Adrenal gland (tissue), 12 donors: ENCODE results near the gene NRP2. TPM values are rescaled to one million over a fixed set of nuclear protein-coding genes. Genes with fewer than 3 reads are reported as not detected.

Experiments used
- DNase-seq, 7 donors: peaks; one replicate each; pipeline ENCODE4 v3.0.0-alpha.2; 2019 to 2020
- H3K27ac ChIP-seq, 5 donors: fragments of 200-600 bp; sonication (generic) in 4 of 5; 1 replicate in 3 of 5; 2 replicates in 2 of 5; pipeline versions ENCODE4 v1.5.1 to v1.8.0; 2016 to 2020; ENCODE audit warnings: mild to moderate bottlenecking in 1 of 5
- H3K27me3 ChIP-seq: fragments of 200-600 bp; 2 replicates; pipeline ENCODE4 v1.8.0; 2021
- H3K36me3 ChIP-seq, 2 donors: fragments of 200-600 bp; replicated peaks in 1 of 2; 1 replicate in 1 of 2; 2 replicates in 1 of 2; pipeline versions ENCODE4 v1.5.1 to v1.8.0; 2018 to 2022
- H3K4me1 ChIP-seq, 2 donors: fragments of 200-600 bp; replicated peaks in 1 of 2; 1 replicate in 1 of 2; 2 replicates in 1 of 2; pipeline versions ENCODE4 v1.5.1 to v1.8.0; 2018 to 2021
- H3K4me3 ChIP-seq, 4 donors: fragments of 200-600 bp; sonication (generic) in 3 of 4; one replicate each; pipeline ENCODE4 v1.5.1; 2016 to 2018
- H3K9me3 ChIP-seq, 3 donors: fragments of 200-600 bp; sonication (generic) in 1 of 3; replicated peaks in 1 of 3; 1 replicate in 2 of 3; 2 replicates in 1 of 3; pipeline versions ENCODE4 v1.5.1 to v1.8.0; 2016 to 2021
- POLR2A ChIP-seq, 2 donors: fragments of 450-650 bp; IDR thresholded peaks; one replicate each; pipeline ENCODE4 v1.6.1; 2017; ENCODE audit warnings: antibody characterized with exemption in 2 of 2, mild to moderate bottlenecking in 2 of 2, moderate library complexity in 1 of 2
- WGBS, 4 donors: extraction: QIAGEN DNeasy Blood & Tissue Kit in 2 of 4; methylation state at CpG; one replicate each; pipeline versions ENCODE4 v1.1.5 to v1.1.7; 2013 to 2017; 5-methylcytosine and 5-hydroxymethylcytosine counted together
- intact Hi-C, 2 donors: fragments of 100-400 bp; cut with DNase I; formaldehyde crosslinking; loops; one replicate each; pipeline versions ENCODE4 v1.14.1 to v1.15.0; 2022 to 2023
- polyA plus RNA-seq, 3 donors: library from polyadenylated mRNA; stranded (reverse); fragments of 200-250 nt in 2 of 3; fragments of 350-450 nt in 1 of 3; fragmentation: Illumina TruSeq in 1 of 3; extraction: RNeasy Lipid Tissue Mini Kit (QIAGEN cat#74804) in 1 of 3; gene quantifications; one replicate each; pipeline ENCODE4 v1.2.3, GENCODE V29; 2013 to 2014
- total RNA-seq, 9 donors: library from RNA; depleted of rRNA in 4 of 9; stranded (reverse); fragments of >200 nt in 4 of 9; fragments of 120-200 nt in 1 of 9; fragmentation: NEBNext Ultra II Directional in 1 of 9; extraction: Animal tissue kit (Norgen Biotek cat#: 25700) in 1 of 9; gene quantifications; one replicate each; pipeline versions ENCODE4 v1.1.0 to v1.2.4, GENCODE V29; 2013 to 2023
- TF ChIP-seq, protein P1 (sequence below), 6 experiments: fragments of 450-650 bp in 4 of 6; fragments of 200-600 bp in 2 of 6; sonication (generic) in 1 of 6; IDR thresholded peaks; 1 replicate in 5 of 6; 2 replicates in 1 of 6; pipeline versions ENCODE4 v1.5.1 to v1.8.0; 2016 to 2021; ENCODE audit warnings: antibody characterized with exemption in 6 of 6, mild to moderate bottlenecking in 2 of 6, moderate library complexity in 1 of 6
- donor health status: healthy with polysubstance abuse.
- donor health status: Bipolar disorder and iron deficiency.
- donor health status: DM: yes; HTN: yes; CAD: no.
- donor health status: DM: no; HTN: no; CAD: no.
- donor health status: DM: no; HTN: no; CAD: no.
- donor health status: DM: yes; HTN: yes; CAD: no.

The NRP2 gene
- total and polyA plus RNA-seq, 12 donors = 27.6 to 205 (median 93.1) TPM

- peaks cover 18 to 19% of the 10 kb centered on the region in 2 donors for H3K4me1 ChIP-seq
- DNase-seq = no peak
- peak overlapping the region in 2 of 5 donors; percentile 24 to 39 for H3K27ac ChIP-seq
- 75 to 78% (median 76%) methylated on average over 15 of the region's 15 CpGs for WGBS, 4 donors
- TF ChIP-seq, protein P1, sequence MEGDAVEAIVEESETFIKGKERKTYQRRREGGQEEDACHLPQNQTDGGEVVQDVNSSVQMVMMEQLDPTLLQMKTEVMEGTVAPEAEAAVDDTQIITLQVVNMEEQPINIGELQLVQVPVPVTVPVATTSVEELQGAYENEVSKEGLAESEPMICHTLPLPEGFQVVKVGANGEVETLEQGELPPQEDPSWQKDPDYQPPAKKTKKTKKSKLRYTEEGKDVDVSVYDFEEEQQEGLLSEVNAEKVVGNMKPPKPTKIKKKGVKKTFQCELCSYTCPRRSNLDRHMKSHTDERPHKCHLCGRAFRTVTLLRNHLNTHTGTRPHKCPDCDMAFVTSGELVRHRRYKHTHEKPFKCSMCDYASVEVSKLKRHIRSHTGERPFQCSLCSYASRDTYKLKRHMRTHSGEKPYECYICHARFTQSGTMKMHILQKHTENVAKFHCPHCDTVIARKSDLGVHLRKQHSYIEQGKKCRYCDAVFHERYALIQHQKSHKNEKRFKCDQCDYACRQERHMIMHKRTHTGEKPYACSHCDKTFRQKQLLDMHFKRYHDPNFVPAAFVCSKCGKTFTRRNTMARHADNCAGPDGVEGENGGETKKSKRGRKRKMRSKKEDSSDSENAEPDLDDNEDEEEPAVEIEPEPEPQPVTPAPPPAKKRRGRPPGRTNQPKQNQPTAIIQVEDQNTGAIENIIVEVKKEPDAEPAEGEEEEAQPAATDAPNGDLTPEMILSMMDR (IDR thresholded peaks at IDR 0.05) = no peak
- no peak for TF ChIP-seq POLR2A (IDR thresholded peaks at IDR 0.05)
- intact Hi-C loops = no loop called here
- H3K36me3 ChIP-seq = peaks cover 0 to 64% of the 10 kb centered on the region in 2 donors
- H3K4me3 ChIP-seq = no peak overlapping the region
- H3K9me3 ChIP-seq = no peaks in the 10 kb centered on the region
- H3K27me3 ChIP-seq = no peaks in the 10 kb centered on the region
Observed at GRCh38 chr2:205738117-205738968, 56.0 kb downstream of the NRP2 start.

GRCh38 chr2:205739620-205740019 is 57.3 kb downstream of the NRP2 start:
- intact Hi-C loops = no loop called here
- Histone ChIP-seq H3K9me3 (no peaks in the 10 kb centered on the region), H3K4me1 (peaks cover 16 to 19% of the 10 kb centered on the region in 2 donors), H3K4me3 (no peak overlapping the region), H3K36me3 (peaks cover 0 to 75% of the 10 kb centered on the region in 2 donors), H3K27me3 (no peaks in the 10 kb centered on the region), H3K27ac (no peak overlapping the region)
- 92 to 100% (median 95%) methylated on average over 1 of the region's 1 CpG for WGBS, 4 donors
- TF ChIP-seq, protein P1 (IDR thresholded peaks at IDR 0.05) = no peak
- TF ChIP-seq POLR2A (IDR thresholded peaks at IDR 0.05) = no peak
- no peak for DNase-seq

GRCh38 chr2:205740381-205740780 is 58.1 kb downstream of the NRP2 start:
- intact Hi-C loops = no loop called here
- no peak for TF ChIP-seq POLR2A (IDR thresholded peaks at IDR 0.05)
- TF ChIP-seq, protein P1 (IDR thresholded peaks at IDR 0.05) = no peak
- DNase-seq = no peak
- H3K4me1 ChIP-seq = peaks cover 12 to 15% of the 10 kb centered on the region in 2 donors
- no peaks in the 10 kb centered on the region for H3K27me3 ChIP-seq
- no peak overlapping the region for H3K27ac ChIP-seq
- H3K9me3 ChIP-seq = no peaks in the 10 kb centered on the region
- 96 to 97% (median 96%) methylated on average over 8 of the region's 8 CpGs for WGBS, 4 donors
- H3K36me3 ChIP-seq = peaks cover 0 to 83% of the 10 kb centered on the region in 2 donors
- H3K4me3 ChIP-seq = no peak overlapping the region

- intact Hi-C loops = no loop called here
- H3K27me3 ChIP-seq = no peaks in the 10 kb centered on the region
- no peak for DNase-seq
- no peak overlapping the region for H3K4me3 ChIP-seq
- no peaks in the 10 kb centered on the region for H3K9me3 ChIP-seq
- 82 to 86% (median 84%) methylated on average over 4 of the region's 4 CpGs for WGBS, 4 donors
- peaks cover 0 to 87% of the 10 kb centered on the region in 2 donors for H3K36me3 ChIP-seq
- no peak overlapping the region for H3K27ac ChIP-seq
- TF ChIP-seq POLR2A (IDR thresholded peaks at IDR 0.05) = no peak
- TF ChIP-seq, protein P1 (IDR thresholded peaks at IDR 0.05) = no peak
- peaks cover 12 to 15% of the 10 kb centered on the region in 2 donors for H3K4me1 ChIP-seq
Observed at GRCh38 chr2:205741256-205741978, 59.1 kb downstream of the NRP2 start.
